ENCODE results near the gene PLD4. TPM values are rescaled to one million over a fixed set of nuclear protein-coding genes. Genes with fewer than 3 reads are reported as not detected.

PLD4 gene
- total and polyA plus RNA-seq, 2 experiments from 2014 or later, result not detected

DNA sequence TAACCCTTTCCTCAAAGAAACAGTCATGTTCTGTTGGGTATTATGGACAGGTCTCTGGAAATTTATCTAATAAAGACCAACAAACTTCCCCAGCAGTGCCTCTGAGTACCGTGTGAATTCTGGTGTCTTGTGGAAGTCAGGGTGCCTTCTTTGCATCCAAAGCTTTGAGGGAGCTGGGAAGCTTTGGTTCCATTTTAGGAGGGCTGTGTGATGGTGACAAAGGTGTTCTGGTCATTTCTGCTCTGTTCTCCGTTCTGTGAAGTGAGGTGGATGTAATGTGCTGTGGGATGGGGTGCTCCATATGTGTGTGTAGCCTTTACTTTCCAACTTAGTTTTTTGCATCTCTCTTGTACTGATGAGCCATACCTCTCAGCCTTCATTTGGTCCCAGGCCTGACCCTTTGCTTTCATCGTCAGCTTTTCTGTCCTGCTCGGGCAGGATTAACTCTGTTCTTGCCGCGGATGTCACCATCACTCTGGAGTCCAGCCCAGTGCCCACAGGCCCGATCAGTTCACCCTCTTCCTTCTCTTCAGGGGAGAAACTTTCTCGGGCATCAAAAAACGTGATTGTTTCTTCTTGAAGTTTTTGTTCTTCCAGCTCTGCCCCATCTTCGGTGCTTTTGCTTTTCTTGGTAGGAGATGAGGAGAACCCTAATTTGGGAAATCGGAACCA lies 13.2 kb downstream of the PLD4 start:
- peaks cover 3% of the 10 kb centered on the region; the same call in 1 of the 3 replicates for H3K36me3 Mint-ChIP-seq (ENCODE audit: low read depth)
- ATAC-seq (no peak), DNase-seq (ENCODE audit: low spot score) (no peak)
- H3K27ac Mint-ChIP-seq, result no peak overlapping the region
- H3K4me2 ChIP-seq, result no peak overlapping the region
- peaks cover 7% of the 10 kb centered on the region; the same call in 1 of the 3 replicates for H3K9me3 Mint-ChIP-seq
- H3K36me3 ChIP-seq (ENCODE audit: insufficient read depth), result no peaks in the 10 kb centered on the region
- no peak overlapping the region for H2AFZ ChIP-seq
- no peaks in the 10 kb centered on the region for H4K20me1 ChIP-seq (replicated peaks; ENCODE audit: insufficient read depth)
- H3K4me3 ChIP-seq, result no peak overlapping the region
- H3K4me1 Mint-ChIP-seq, result no peaks in the 10 kb centered on the region; the same call in 2 of the 3 replicates
- H3K4me3 Mint-ChIP-seq, result no peak overlapping the region
- H3K9me2 ChIP-seq (ENCODE audit: insufficient read depth), result no peaks in the 10 kb centered on the region
- TF ChIP-seq, protein P1, sequence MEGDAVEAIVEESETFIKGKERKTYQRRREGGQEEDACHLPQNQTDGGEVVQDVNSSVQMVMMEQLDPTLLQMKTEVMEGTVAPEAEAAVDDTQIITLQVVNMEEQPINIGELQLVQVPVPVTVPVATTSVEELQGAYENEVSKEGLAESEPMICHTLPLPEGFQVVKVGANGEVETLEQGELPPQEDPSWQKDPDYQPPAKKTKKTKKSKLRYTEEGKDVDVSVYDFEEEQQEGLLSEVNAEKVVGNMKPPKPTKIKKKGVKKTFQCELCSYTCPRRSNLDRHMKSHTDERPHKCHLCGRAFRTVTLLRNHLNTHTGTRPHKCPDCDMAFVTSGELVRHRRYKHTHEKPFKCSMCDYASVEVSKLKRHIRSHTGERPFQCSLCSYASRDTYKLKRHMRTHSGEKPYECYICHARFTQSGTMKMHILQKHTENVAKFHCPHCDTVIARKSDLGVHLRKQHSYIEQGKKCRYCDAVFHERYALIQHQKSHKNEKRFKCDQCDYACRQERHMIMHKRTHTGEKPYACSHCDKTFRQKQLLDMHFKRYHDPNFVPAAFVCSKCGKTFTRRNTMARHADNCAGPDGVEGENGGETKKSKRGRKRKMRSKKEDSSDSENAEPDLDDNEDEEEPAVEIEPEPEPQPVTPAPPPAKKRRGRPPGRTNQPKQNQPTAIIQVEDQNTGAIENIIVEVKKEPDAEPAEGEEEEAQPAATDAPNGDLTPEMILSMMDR (conservative IDR thresholded peaks at IDR 0.05; ENCODE audit: low read depth in 2 of 2), result no peak
- no peak for TF ChIP-seq ZNF114 (CRISPR knock-in tag; IDR thresholded peaks at IDR 0.05)
- TF ChIP-seq, protein P2, sequence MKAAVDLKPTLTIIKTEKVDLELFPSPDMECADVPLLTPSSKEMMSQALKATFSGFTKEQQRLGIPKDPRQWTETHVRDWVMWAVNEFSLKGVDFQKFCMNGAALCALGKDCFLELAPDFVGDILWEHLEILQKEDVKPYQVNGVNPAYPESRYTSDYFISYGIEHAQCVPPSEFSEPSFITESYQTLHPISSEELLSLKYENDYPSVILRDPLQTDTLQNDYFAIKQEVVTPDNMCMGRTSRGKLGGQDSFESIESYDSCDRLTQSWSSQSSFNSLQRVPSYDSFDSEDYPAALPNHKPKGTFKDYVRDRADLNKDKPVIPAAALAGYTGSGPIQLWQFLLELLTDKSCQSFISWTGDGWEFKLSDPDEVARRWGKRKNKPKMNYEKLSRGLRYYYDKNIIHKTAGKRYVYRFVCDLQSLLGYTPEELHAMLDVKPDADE (IDR thresholded peaks at IDR 0.05), result no peak
- TF ChIP-seq, protein P3, sequence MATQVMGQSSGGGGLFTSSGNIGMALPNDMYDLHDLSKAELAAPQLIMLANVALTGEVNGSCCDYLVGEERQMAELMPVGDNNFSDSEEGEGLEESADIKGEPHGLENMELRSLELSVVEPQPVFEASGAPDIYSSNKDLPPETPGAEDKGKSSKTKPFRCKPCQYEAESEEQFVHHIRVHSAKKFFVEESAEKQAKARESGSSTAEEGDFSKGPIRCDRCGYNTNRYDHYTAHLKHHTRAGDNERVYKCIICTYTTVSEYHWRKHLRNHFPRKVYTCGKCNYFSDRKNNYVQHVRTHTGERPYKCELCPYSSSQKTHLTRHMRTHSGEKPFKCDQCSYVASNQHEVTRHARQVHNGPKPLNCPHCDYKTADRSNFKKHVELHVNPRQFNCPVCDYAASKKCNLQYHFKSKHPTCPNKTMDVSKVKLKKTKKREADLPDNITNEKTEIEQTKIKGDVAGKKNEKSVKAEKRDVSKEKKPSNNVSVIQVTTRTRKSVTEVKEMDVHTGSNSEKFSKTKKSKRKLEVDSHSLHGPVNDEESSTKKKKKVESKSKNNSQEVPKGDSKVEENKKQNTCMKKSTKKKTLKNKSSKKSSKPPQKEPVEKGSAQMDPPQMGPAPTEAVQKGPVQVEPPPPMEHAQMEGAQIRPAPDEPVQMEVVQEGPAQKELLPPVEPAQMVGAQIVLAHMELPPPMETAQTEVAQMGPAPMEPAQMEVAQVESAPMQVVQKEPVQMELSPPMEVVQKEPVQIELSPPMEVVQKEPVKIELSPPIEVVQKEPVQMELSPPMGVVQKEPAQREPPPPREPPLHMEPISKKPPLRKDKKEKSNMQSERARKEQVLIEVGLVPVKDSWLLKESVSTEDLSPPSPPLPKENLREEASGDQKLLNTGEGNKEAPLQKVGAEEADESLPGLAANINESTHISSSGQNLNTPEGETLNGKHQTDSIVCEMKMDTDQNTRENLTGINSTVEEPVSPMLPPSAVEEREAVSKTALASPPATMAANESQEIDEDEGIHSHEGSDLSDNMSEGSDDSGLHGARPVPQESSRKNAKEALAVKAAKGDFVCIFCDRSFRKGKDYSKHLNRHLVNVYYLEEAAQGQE (IDR thresholded peaks at IDR 0.05; ENCODE audit: unreplicated experiment), result no peak
- no peak for TF ChIP-seq POLR2AphosphoS5 (IDR thresholded peaks at IDR 0.05; ENCODE audit: low read depth)
- no peak for TF ChIP-seq ZNF331 (CRISPR knock-in tag; IDR thresholded peaks at IDR 0.05; ENCODE audit: low read depth)
- no peak for TF ChIP-seq EZH2 (IDR thresholded peaks at IDR 0.05; ENCODE audit: low read depth, unreplicated experiment)
- no peak for TF ChIP-seq JUNB (IDR thresholded peaks at IDR 0.05; ENCODE audit: unreplicated experiment)
- TF ChIP-seq, protein P4, sequence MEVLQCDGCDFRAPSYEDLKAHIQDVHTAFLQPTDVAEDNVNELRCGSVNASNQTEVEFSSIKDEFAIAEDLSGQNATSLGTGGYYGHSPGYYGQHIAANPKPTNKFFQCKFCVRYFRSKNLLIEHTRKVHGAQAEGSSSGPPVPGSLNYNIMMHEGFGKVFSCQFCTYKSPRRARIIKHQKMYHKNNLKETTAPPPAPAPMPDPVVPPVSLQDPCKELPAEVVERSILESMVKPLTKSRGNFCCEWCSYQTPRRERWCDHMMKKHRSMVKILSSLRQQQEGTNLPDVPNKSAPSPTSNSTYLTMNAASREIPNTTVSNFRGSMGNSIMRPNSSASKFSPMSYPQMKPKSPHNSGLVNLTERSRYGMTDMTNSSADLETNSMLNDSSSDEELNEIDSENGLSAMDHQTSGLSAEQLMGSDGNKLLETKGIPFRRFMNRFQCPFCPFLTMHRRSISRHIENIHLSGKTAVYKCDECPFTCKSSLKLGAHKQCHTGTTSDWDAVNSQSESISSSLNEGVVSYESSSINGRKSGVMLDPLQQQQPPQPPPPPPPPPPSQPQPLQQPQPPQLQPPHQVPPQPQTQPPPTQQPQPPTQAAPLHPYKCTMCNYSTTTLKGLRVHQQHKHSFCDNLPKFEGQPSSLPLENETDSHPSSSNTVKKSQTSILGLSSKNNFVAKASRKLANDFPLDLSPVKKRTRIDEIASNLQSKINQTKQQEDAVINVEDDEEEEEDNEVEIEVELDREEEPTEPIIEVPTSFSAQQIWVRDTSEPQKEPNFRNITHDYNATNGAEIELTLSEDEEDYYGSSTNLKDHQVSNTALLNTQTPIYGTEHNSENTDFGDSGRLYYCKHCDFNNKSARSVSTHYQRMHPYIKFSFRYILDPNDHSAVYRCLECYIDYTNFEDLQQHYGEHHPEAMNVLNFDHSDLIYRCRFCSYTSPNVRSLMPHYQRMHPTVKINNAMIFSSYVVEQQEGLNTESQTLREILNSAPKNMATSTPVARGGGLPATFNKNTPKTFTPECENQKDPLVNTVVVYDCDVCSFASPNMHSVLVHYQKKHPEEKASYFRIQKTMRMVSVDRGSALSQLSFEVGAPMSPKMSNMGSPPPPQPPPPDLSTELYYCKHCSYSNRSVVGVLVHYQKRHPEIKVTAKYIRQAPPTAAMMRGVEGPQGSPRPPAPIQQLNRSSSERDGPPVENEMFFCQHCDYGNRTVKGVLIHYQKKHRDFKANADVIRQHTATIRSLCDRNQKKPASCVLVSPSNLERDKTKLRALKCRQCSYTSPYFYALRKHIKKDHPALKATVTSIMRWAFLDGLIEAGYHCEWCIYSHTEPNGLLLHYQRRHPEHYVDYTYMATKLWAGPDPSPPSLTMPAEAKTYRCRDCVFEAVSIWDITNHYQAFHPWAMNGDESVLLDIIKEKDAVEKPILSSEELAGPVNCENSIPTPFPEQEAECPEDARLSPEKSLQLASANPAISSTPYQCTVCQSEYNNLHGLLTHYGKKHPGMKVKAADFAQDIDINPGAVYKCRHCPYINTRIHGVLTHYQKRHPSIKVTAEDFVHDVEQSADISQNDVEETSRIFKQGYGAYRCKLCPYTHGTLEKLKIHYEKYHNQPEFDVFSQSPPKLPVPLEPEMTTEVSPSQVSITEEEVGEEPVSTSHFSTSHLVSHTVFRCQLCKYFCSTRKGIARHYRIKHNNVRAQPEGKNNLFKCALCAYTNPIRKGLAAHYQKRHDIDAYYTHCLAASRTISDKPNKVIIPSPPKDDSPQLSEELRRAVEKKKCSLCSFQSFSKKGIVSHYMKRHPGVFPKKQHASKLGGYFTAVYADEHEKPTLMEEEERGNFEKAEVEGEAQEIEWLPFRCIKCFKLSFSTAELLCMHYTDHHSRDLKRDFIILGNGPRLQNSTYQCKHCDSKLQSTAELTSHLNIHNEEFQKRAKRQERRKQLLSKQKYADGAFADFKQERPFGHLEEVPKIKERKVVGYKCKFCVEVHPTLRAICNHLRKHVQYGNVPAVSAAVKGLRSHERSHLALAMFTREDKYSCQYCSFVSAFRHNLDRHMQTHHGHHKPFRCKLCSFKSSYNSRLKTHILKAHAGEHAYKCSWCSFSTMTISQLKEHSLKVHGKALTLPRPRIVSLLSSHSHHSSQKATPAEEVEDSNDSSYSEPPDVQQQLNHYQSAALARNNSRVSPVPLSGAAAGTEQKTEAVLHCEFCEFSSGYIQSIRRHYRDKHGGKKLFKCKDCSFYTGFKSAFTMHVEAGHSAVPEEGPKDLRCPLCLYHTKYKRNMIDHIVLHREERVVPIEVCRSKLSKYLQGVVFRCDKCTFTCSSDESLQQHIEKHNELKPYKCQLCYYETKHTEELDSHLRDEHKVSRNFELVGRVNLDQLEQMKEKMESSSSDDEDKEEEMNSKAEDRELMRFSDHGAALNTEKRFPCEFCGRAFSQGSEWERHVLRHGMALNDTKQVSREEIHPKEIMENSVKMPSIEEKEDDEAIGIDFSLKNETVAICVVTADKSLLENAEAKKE (CRISPR knock-in tag; IDR thresholded peaks at IDR 0.05), result no peak
- TF ChIP-seq NANOG (IDR thresholded peaks at IDR 0.05; ENCODE audit: borderline replicate concordance), result no peak
- no peak for TF ChIP-seq EZH2phosphoT487 (IDR thresholded peaks at IDR 0.05; ENCODE audit: unreplicated experiment)
- no peak for TF ChIP-seq CREB1 (CRISPR knock-in tag; IDR thresholded peaks at IDR 0.05; ENCODE audit: low read depth)
- H3K4me1 ChIP-seq (ENCODE audit: insufficient read depth), result no peaks in the 10 kb centered on the region
- H3K27me3 Mint-ChIP-seq (ENCODE audit: insufficient read depth, low read depth, poor library complexity), result peaks cover 45% of the 10 kb centered on the region
- H3K79me2 ChIP-seq (replicated peaks; ENCODE audit: insufficient read depth), result no peaks in the 10 kb centered on the region
- no peak overlapping the region for H3K27ac ChIP-seq (ENCODE audit: low read depth)
- no peaks in the 10 kb centered on the region for H3F3A ChIP-seq (replicated peaks; ENCODE audit: low read depth)
- peaks cover 48% of the 10 kb centered on the region for H3K27me3 ChIP-seq (ENCODE audit: insufficient read depth)
